ENCODE results near the gene NNMT.

Gene NNMT

GRCh38 chr11:114257621-114258558 lies 38.3 kb upstream of the NNMT start:
- Mint-ChIP-seq H3K9me3 (no peaks in the 10 kb centered on the region), H3K27ac (peak overlapping the region in 1 of 3 experiments; percentile 58), H3K4me1 (peaks cover 15% of the 10 kb centered on the region), H3K27me3 (ENCODE audit: low read depth) (peaks cover 44% of the 10 kb centered on the region), H3K36me3 (ENCODE audit: low read depth) (no peaks in the 10 kb centered on the region), H3K4me3 (peak overlapping the region in 1 of 3 experiments; percentile 9)
- TF ChIP-seq CTCF (IDR thresholded peaks at IDR 0.05; ENCODE audit: unreplicated experiment in 3 of 3): no peak

GRCh38 chr11:114258696-114259095 lies 37.5 kb upstream of the NNMT start:
- no peaks in the 10 kb centered on the region for H3K9me3 Mint-ChIP-seq
- peaks cover 44% of the 10 kb centered on the region for H3K27me3 Mint-ChIP-seq (ENCODE audit: low read depth)
- peak overlapping the region in 1 of 3 experiments; percentile 10 for H3K27ac Mint-ChIP-seq
- no peak for TF ChIP-seq CTCF (IDR thresholded peaks at IDR 0.05; ENCODE audit: unreplicated experiment in 3 of 3)
- peak overlapping the region in 1 of 3 experiments; percentile 1 for H3K4me3 Mint-ChIP-seq
- peaks cover 13% of the 10 kb centered on the region for H3K4me1 Mint-ChIP-seq
- no peaks in the 10 kb centered on the region for H3K36me3 Mint-ChIP-seq (ENCODE audit: low read depth)

- Mint-ChIP-seq H3K4me3 (no peak overlapping the region), H3K27ac (peak overlapping the region in 1 of 3 experiments; percentile 10), H3K4me1 (peaks cover 13% of the 10 kb centered on the region), H3K36me3 (ENCODE audit: low read depth) (no peaks in the 10 kb centered on the region), H3K27me3 (ENCODE audit: low read depth) (peaks cover 39% of the 10 kb centered on the region), H3K9me3 (no peaks in the 10 kb centered on the region)
- TF ChIP-seq CTCF (IDR thresholded peaks at IDR 0.05; ENCODE audit: unreplicated experiment in 3 of 3): no peak
Observed at GRCh38 chr11:114259124-114259526, 37.1 kb upstream of the NNMT start.

- no peaks in the 10 kb centered on the region for H3K9me3 Mint-ChIP-seq
- H3K4me1 Mint-ChIP-seq: peaks cover 13% of the 10 kb centered on the region
- no peak overlapping the region for H3K27ac Mint-ChIP-seq
- no peak for TF ChIP-seq CTCF (IDR thresholded peaks at IDR 0.05; ENCODE audit: unreplicated experiment in 3 of 3)
- no peaks in the 10 kb centered on the region for H3K36me3 Mint-ChIP-seq (ENCODE audit: low read depth)
- no peak overlapping the region for H3K4me3 Mint-ChIP-seq
- peaks cover 37% of the 10 kb centered on the region for H3K27me3 Mint-ChIP-seq (ENCODE audit: low read depth)
Observed at GRCh38 chr11:114259551-114259983, 36.6 kb upstream of the NNMT start.

GRCh38 chr11:114260077-114260476 lies 36.1 kb upstream of the NNMT start:
- peaks cover 34% of the 10 kb centered on the region for H3K27me3 Mint-ChIP-seq (ENCODE audit: low read depth)
- no peaks in the 10 kb centered on the region for H3K9me3 Mint-ChIP-seq
- H3K4me3 Mint-ChIP-seq: no peak overlapping the region
- H3K36me3 Mint-ChIP-seq (ENCODE audit: low read depth): no peaks in the 10 kb centered on the region
- TF ChIP-seq CTCF (IDR thresholded peaks at IDR 0.05; ENCODE audit: unreplicated experiment in 3 of 3): no peak
- no peak overlapping the region for H3K27ac Mint-ChIP-seq
- H3K4me1 Mint-ChIP-seq: peaks cover 13% of the 10 kb centered on the region

Measured in nephron (organoid).